Smooth muscle cell (in vitro differentiated cells): ENCODE data around the gene BLM. TPM values are rescaled to one million over a fixed set of nuclear protein-coding genes. Genes with fewer than 3 reads are reported as not detected.

ENCODE experiments used
- DNase-seq: peaks from one replicate; lab custom pipeline; 2025; ENCODE audit not compliant: unreplicated experiment; lab: John Stamatoyannopoulos, UW
- H2AFZ ChIP-seq: fragments of 200-600 bp; sonication (generic); 2 replicates; pipeline ENCODE4 v1.6.0; 2016; ENCODE audit warnings: antibody characterized with exemption, low read depth, mild to moderate bottlenecking
- H3F3A ChIP-seq: fragments of 200-600 bp; sonication (generic); 2 replicates; pipeline ENCODE4 v1.6.0; 2017; ENCODE audit warnings: antibody characterized with exemption, low read depth
- H3K27ac ChIP-seq: fragments of 200-600 bp; sonication (generic); 2 replicates; pipeline ENCODE4 v1.5.1; 2016; ENCODE audit warnings: low read depth, mild to moderate bottlenecking
- H3K27me3 ChIP-seq: fragments of 200-600 bp; sonication (generic); 2 replicates; pipeline ENCODE4 v1.6.1; 2016; ENCODE audit warnings: low read depth, mild to moderate bottlenecking
- H3K36me3 ChIP-seq: fragments of 200-600 bp; sonication (generic); 2 replicates; pipeline ENCODE4 v1.5.1; 2016; ENCODE audit warnings: low read depth
- H3K4me1 ChIP-seq: fragments of 200-600 bp; sonication (generic); 2 replicates; pipeline ENCODE4 v1.5.1; 2016; ENCODE audit warnings: low read depth
- H3K4me2 ChIP-seq: fragments of 200-600 bp; sonication (generic); 2 replicates; pipeline ENCODE4 v1.6.0; 2016; ENCODE audit warnings: mild to moderate bottlenecking
- H3K4me3 ChIP-seq: fragments of 200-600 bp; sonication (generic); 2 replicates; pipeline ENCODE4 v1.5.1; 2016; ENCODE audit warnings: mild to moderate bottlenecking
- H3K79me2 ChIP-seq: fragments of 200-600 bp; sonication (generic); 2 replicates; pipeline ENCODE4 v1.6.0; 2016; ENCODE audit warnings: low read depth, mild to moderate bottlenecking
- H3K9ac ChIP-seq: fragments of 200-600 bp; sonication (generic); 2 replicates; pipeline ENCODE4 v1.6.0; 2016; ENCODE audit warnings: low read depth
- H3K9me3 ChIP-seq: fragments of 200-600 bp; sonication (generic); replicated peaks from 2 replicates; pipeline ENCODE4 v1.5.1; 2016; ENCODE audit warnings: low read depth
- H4K20me1 ChIP-seq: fragments of 200-600 bp; sonication (generic); 2 replicates; pipeline ENCODE4 v1.6.0; 2016; ENCODE audit warnings: low read depth
- CTCF ChIP-seq: fragments of 200-600 bp; sonication (generic); IDR thresholded peaks from 2 replicates; pipeline ENCODE4 v1.5.1; 2017; ENCODE audit warnings: borderline replicate concordance, mild to moderate bottlenecking, antibody characterized with exemption; ENCODE audit not compliant: insufficient read depth, poor library complexity, severe bottlenecking
- WGBS: methylation state at CpG from one replicate; pipeline ENCODE4 v1.1.7; 2016; ENCODE audit warnings: low lambda C conversion rate; 5-methylcytosine and 5-hydroxymethylcytosine counted together
- polyA plus RNA-seq: library from polyadenylated mRNA; unstranded; fragments of >200 nt; fragmentation: Nextera tagmentation; extraction: Ambion mirVana; gene quantifications from 2 replicates; pipeline ENCODE4 v1.2.1, GENCODE V29; 2016
- total RNA-seq: library from RNA; depleted of rRNA; stranded (reverse); fragments of >200 nt; gene quantifications from 2 replicates; pipeline ENCODE4 v1.2.3, GENCODE V29; 2014

BLM gene
- total and polyA plus RNA-seq, 2 experiments from 2014 or later: 3.1 to 4.9 TPM

- Histone ChIP-seq H3K4me2 (peak overlapping the region; percentile 20), H3K4me3 (no peak overlapping the region), H3K27me3 (no peaks in the 10 kb centered on the region), H3K9me3 (no peaks in the 10 kb centered on the region), H3F3A (peaks cover 7% of the 10 kb centered on the region), H4K20me1 (no peaks in the 10 kb centered on the region), H2AFZ (no peak overlapping the region), H3K79me2 (no peaks in the 10 kb centered on the region), H3K9ac (no peak overlapping the region), H3K27ac (peak overlapping the region; percentile 50), H3K36me3 (no peaks in the 10 kb centered on the region), H3K4me1 (no peaks in the 10 kb centered on the region)
- TF ChIP-seq CTCF: no peak
- no peak for DNase-seq
- 94% methylated on average over 3 of the region's 3 CpGs for WGBS
Observed at GRCh38 chr15:90679959-90680358, 37.2 kb upstream of the BLM start.

GRCh38 chr15:90680371-90680935 lies 36.7 kb upstream of the BLM start:
- no peaks in the 10 kb centered on the region for H3K4me1 ChIP-seq
- H3F3A ChIP-seq: peaks cover 7% of the 10 kb centered on the region
- H3K4me2 ChIP-seq: peak overlapping the region; percentile 20
- H2AFZ ChIP-seq: no peak overlapping the region
- TF ChIP-seq CTCF: no peak
- no peaks in the 10 kb centered on the region for H3K27me3 ChIP-seq
- no peaks in the 10 kb centered on the region for H3K9me3 ChIP-seq
- H4K20me1 ChIP-seq: no peaks in the 10 kb centered on the region
- H3K27ac ChIP-seq: peak overlapping the region; percentile 50
- H3K79me2 ChIP-seq: no peaks in the 10 kb centered on the region
- H3K9ac ChIP-seq: no peak overlapping the region
- no peak for DNase-seq
- H3K36me3 ChIP-seq: no peaks in the 10 kb centered on the region
- WGBS: 19% methylated on average over 6 of the region's 6 CpGs
- H3K4me3 ChIP-seq: no peak overlapping the region

GRCh38 chr15:90681056-90681455 lies 36.1 kb upstream of the BLM start:
- H3K36me3 ChIP-seq: no peaks in the 10 kb centered on the region
- H3K9ac ChIP-seq: no peak overlapping the region
- H2AFZ ChIP-seq: no peak overlapping the region
- peak overlapping the region; percentile 20 for H3K4me2 ChIP-seq
- no peak overlapping the region for H3K4me3 ChIP-seq
- 94% methylated on average over 1 of the region's 1 CpG for WGBS
- H3K4me1 ChIP-seq: no peaks in the 10 kb centered on the region
- no peaks in the 10 kb centered on the region for H3K9me3 ChIP-seq
- peaks cover 7% of the 10 kb centered on the region for H3F3A ChIP-seq
- H4K20me1 ChIP-seq: no peaks in the 10 kb centered on the region
- TF ChIP-seq CTCF: no peak
- H3K27ac ChIP-seq: peak overlapping the region; percentile 50
- no peaks in the 10 kb centered on the region for H3K27me3 ChIP-seq
- no peaks in the 10 kb centered on the region for H3K79me2 ChIP-seq
- no peak for DNase-seq

- Histone ChIP-seq H3K9ac (no peak overlapping the region), H3K4me1 (no peaks in the 10 kb centered on the region), H3K4me3 (no peak overlapping the region), H3K36me3 (no peaks in the 10 kb centered on the region), H3K27me3 (no peaks in the 10 kb centered on the region), H3K79me2 (no peaks in the 10 kb centered on the region), H2AFZ (no peak overlapping the region), H3K4me2 (peak overlapping the region; percentile 20), H3K9me3 (no peaks in the 10 kb centered on the region), H3K27ac (peak overlapping the region; percentile 50), H3F3A (peaks cover 7% of the 10 kb centered on the region), H4K20me1 (no peaks in the 10 kb centered on the region)
- no peak for TF ChIP-seq CTCF
- WGBS: 62% methylated on average over 9 of the region's 9 CpGs
- DNase-seq: no peak
Observed at GRCh38 chr15:90681480-90681879, 35.7 kb upstream of the BLM start.
